ENCODE measurements around the gene LRRC59.

The LRRC59 gene

GRCh38 chr17:50388728-50389127, 8.6 kb downstream of the LRRC59 start:
- no peak for DNase-seq (ENCODE audit: low read depth in 4 of 4, low spot score in 1 of 4)

GRCh38 chr17:50386510-50386909, 10.8 kb downstream of the LRRC59 start:
- no peak for DNase-seq (ENCODE audit: low read depth in 4 of 4, low spot score in 1 of 4)

GRCh38 chr17:50382931-50383330, 14.4 kb downstream of the LRRC59 start:
- DNase-seq (ENCODE audit: low read depth in 4 of 4, low spot score in 1 of 4), result no peak

- no peak for DNase-seq (ENCODE audit: low read depth in 4 of 4, low spot score in 1 of 4)
Measured at GRCh38 chr17:50381920-50382319, 15.4 kb downstream of the LRRC59 start.

- DNase-seq (ENCODE audit: low read depth in 4 of 4, low spot score in 1 of 4), result no peak
Measured at GRCh38 chr17:50381260-50381815, 16.0 kb downstream of the LRRC59 start.

- no peak for DNase-seq (ENCODE audit: low read depth in 4 of 4, low spot score in 1 of 4)
Measured at GRCh38 chr17:50380369-50381259, 16.7 kb downstream of the LRRC59 start.

- DNase-seq (ENCODE audit: low read depth in 4 of 4, low spot score in 1 of 4), result no peak
Measured at GRCh38 chr17:50379351-50380132, 17.8 kb downstream of the LRRC59 start.

- DNase-seq (ENCODE audit: low read depth in 4 of 4, low spot score in 1 of 4), result no peak
Measured at GRCh38 chr17:50375858-50376538, 21.3 kb downstream of the LRRC59 start.

GRCh38 chr17:50373705-50374104, 23.6 kb downstream of the LRRC59 start:
- DNase-seq (ENCODE audit: low read depth in 4 of 4, low spot score in 1 of 4), result no peak

GRCh38 chr17:50372758-50373556, 24.4 kb downstream of the LRRC59 start, which contains the start of the genes EME1 and MRPL27:
EME1 (plus strand) TSS chr17:50373229; CDS start chr17:50375209, 1,980 bp downstream.
MRPL27 (minus strand) TSS chr17:50373184; CDS start chr17:50373170, 14 bp downstream.
- peak; percentile 60 to 78 (median 72) for DNase-seq (ENCODE audit: low read depth in 4 of 4, low spot score in 1 of 4)

- no peak for DNase-seq (ENCODE audit: low read depth in 4 of 4, low spot score in 1 of 4)
Measured at GRCh38 chr17:50372222-50372757, 25.0 kb downstream of the LRRC59 start.

- no peak for DNase-seq (ENCODE audit: low read depth in 4 of 4, low spot score in 1 of 4)
Measured at GRCh38 chr17:50371526-50371925, 25.8 kb downstream of the LRRC59 start.

- no peak for DNase-seq (ENCODE audit: low read depth in 4 of 4, low spot score in 1 of 4)
Measured at GRCh38 chr17:50370052-50370451, 27.3 kb downstream of the LRRC59 start.

- no peak for DNase-seq (ENCODE audit: low read depth in 4 of 4, low spot score in 1 of 4)
Measured at GRCh38 chr17:50367401-50367800, 29.9 kb downstream of the LRRC59 start.

GRCh38 chr17:50365649-50366393, 31.5 kb downstream of the LRRC59 start:
- DNase-seq (ENCODE audit: low read depth in 4 of 4, low spot score in 1 of 4), result no peak

- DNase-seq (ENCODE audit: low read depth in 4 of 4, low spot score in 1 of 4), result no peak
Measured at GRCh38 chr17:50365165-50365564, 32.2 kb downstream of the LRRC59 start.

- DNase-seq (ENCODE audit: low read depth in 4 of 4, low spot score in 1 of 4), result no peak
Measured at GRCh38 chr17:50364715-50365114, 32.6 kb downstream of the LRRC59 start.

GRCh38 chr17:50364061-50364458, 33.3 kb downstream of the LRRC59 start:
- no peak for DNase-seq (ENCODE audit: low read depth in 4 of 4, low spot score in 1 of 4)

All from stimulated activated CD4-positive, alpha-beta T cell treated with anti-CD3 and anti-CD28 coated beads, Interleukin-1b, Interleukin-23, amount 100 ng/mL, for 24 hours (primary cell).